Ovary (tissue), 3 donors: Measurements from ENCODE around the gene TREH.

ENCODE experiments used
- EP300 ChIP-seq: sonication (generic); formaldehyde crosslinking; IDR thresholded peaks from one replicate; pipeline ENCODE4 v1.6.1; 2017; ENCODE audit warnings: antibody characterized with exemption
- POLR2A ChIP-seq: fragments of 450-650 bp; IDR thresholded peaks from one replicate; pipeline ENCODE4 v1.6.1; 2017; ENCODE audit warnings: antibody characterized with exemption, mild to moderate bottlenecking, moderate library complexity
- TF ChIP-seq, protein P1 (sequence below), 3 donors: fragments of 450-650 bp in 2 of 3; fragments of 200-600 bp in 1 of 3; IDR thresholded peaks; one replicate each; pipeline versions ENCODE4 v1.5.1 to v1.8.0; 2016 to 2022; ENCODE audit warnings: antibody characterized with exemption in 3 of 3, mild to moderate bottlenecking in 1 of 3
- donor health status: DM: no; HTN: no; CAD: no.

DNA sequence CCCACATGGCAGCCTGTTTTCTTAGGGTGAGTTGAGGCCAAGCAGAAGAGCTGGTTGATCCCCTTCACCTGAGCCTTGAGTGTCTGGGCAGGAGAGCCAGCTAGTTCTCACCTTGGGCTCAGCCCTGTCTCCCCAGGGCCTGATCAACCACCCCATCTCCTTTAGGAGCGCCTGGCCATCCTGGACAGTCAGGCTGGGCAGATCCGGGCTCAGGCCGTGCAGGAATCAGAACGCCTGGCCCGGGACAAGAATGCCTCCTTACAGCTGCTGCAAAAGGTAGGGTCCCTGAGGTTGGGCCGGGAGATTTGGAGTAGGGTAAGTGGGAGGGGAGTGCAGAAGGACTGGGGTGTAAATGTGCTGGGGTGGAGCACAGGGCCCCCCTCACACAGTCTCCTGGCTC is 40.7 kb downstream of the TREH start:
- TF ChIP-seq, protein P1, sequence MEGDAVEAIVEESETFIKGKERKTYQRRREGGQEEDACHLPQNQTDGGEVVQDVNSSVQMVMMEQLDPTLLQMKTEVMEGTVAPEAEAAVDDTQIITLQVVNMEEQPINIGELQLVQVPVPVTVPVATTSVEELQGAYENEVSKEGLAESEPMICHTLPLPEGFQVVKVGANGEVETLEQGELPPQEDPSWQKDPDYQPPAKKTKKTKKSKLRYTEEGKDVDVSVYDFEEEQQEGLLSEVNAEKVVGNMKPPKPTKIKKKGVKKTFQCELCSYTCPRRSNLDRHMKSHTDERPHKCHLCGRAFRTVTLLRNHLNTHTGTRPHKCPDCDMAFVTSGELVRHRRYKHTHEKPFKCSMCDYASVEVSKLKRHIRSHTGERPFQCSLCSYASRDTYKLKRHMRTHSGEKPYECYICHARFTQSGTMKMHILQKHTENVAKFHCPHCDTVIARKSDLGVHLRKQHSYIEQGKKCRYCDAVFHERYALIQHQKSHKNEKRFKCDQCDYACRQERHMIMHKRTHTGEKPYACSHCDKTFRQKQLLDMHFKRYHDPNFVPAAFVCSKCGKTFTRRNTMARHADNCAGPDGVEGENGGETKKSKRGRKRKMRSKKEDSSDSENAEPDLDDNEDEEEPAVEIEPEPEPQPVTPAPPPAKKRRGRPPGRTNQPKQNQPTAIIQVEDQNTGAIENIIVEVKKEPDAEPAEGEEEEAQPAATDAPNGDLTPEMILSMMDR (IDR thresholded peaks at IDR 0.05) = no peak
- no peak for TF ChIP-seq POLR2A
- TF ChIP-seq EP300 = no peak
